Peyer's patch (tissue), 4 donors: ENCODE data around the gene NUP188.

Source experiments
- CTCF ChIP-seq, 6 experiments: fragments of 450-650 bp in 4 of 6; fragments of 200-600 bp in 2 of 6; sonication (generic) in 1 of 6; IDR thresholded peaks; one replicate each; pipeline ENCODE4 v1.5.1; 2017 to 2019; ENCODE audit warnings: antibody characterized with exemption in 6 of 6, mild to moderate bottlenecking in 3 of 6, moderate library complexity in 1 of 6
- POLR2A ChIP-seq, 2 donors: fragments of 450-650 bp; IDR thresholded peaks; one replicate each; pipeline ENCODE4 v1.5.1; 2017; ENCODE audit warnings: antibody characterized with exemption in 2 of 2, mild to moderate bottlenecking in 2 of 2, moderate library complexity in 2 of 2

- no peak for TF ChIP-seq CTCF (IDR thresholded peaks at IDR 0.05)
- no peak for TF ChIP-seq POLR2A (IDR thresholded peaks at IDR 0.05)
These were observed 79.8 kb downstream of the NUP188 start for GRCh38 chr9:129027224-129027684.
